Erythroblast (primary cell): ENCODE results near the gene AGAP1.

Source experiments
- GATA1 ChIP-seq: IDR thresholded peaks from 2 replicates; pipeline ENCODE4 v1.6.1; 2011; ENCODE audit warnings: low read depth, mild to moderate bottlenecking, control low read depth, low read length, moderate library complexity
- POLR2A ChIP-seq: IDR thresholded peaks from 2 replicates; pipeline ENCODE4 v1.6.1; 2011; ENCODE audit warnings: mild to moderate bottlenecking, low read length

- TF ChIP-seq POLR2A (no peak), GATA1 (no peak)
Measured at GRCh38 chr2:235668782-235669181, 174.9 kb downstream of the AGAP1 start.
